Bone marrow (tissue), 2 donors: Measurements from ENCODE around the gene GTPBP3.

Experiments
- DNase-seq, 2 donors: peaks; one replicate each; lab custom pipeline; 2025; lab: John Stamatoyannopoulos, UW

The GTPBP3 gene

GRCh38 chr19:17327654-17328516 is 9.5 kb upstream of the GTPBP3 start:
- DNase-seq, result peak in 1 of 2 donors; percentile 26

GRCh38 chr19:17328517-17329365 is 8.6 kb upstream of the GTPBP3 start:
- peak in 1 of 2 donors; percentile 5 for DNase-seq

GRCh38 chr19:17329366-17330261 is 7.7 kb upstream of the GTPBP3 start:
- no peak for DNase-seq

GRCh38 chr19:17330262-17331044 is 6.9 kb upstream of the GTPBP3 start:
- no peak for DNase-seq

GRCh38 chr19:17331045-17331558 is 6.3 kb upstream of the GTPBP3 start:
- no peak for DNase-seq

- DNase-seq, result no peak
Observed at GRCh38 chr19:17332360-17332676, 5.0 kb upstream of the GTPBP3 start.

- DNase-seq, result no peak
Observed at GRCh38 chr19:17332677-17333581, 4.4 kb upstream of the GTPBP3 start.

- peak; percentile 38 to 81 for DNase-seq
Observed at GRCh38 chr19:17333611-17334413, 3.5 kb upstream of the GTPBP3 start.

- peak; percentile 74 to 96 for DNase-seq
Observed at GRCh38 chr19:17334414-17335409, 2.6 kb upstream of the GTPBP3 start, which contains the start of gene ANO8. Gene ANO8 (minus strand): TSS chr19:17334855. CDS start chr19:17334670, 185 bp downstream.

GRCh38 chr19:17335575-17335974 is 1.8 kb upstream of the GTPBP3 start:
- DNase-seq, result no peak

- DNase-seq, result no peak
Observed at GRCh38 chr19:17337675-17338432, 501 bp downstream of the GTPBP3 start.

- no peak for DNase-seq
Observed at GRCh38 chr19:17338433-17339078, 1.2 kb downstream of the GTPBP3 start.

- DNase-seq, result no peak
Observed at GRCh38 chr19:17339088-17339741, 1.9 kb downstream of the GTPBP3 start.

- no peak for DNase-seq
Observed at GRCh38 chr19:17340302-17340870, 3.0 kb downstream of the GTPBP3 start.

- no peak for DNase-seq
Observed at GRCh38 chr19:17340871-17341357, 3.6 kb downstream of the GTPBP3 start.
